HepG2 (cell line): ENCODE results near the gene TRIM25. TPM values are rescaled to one million over a fixed set of nuclear protein-coding genes. Genes with fewer than 3 reads are reported as not detected.

Experiments used
- ATAC-seq: fragments of 200-7000 bp; cut with Tn5 transposase; 3 replicates; pipeline ENCODE4 v1.9.1; 2020; ENCODE audit warnings: mild to moderate bottlenecking, moderate library complexity
- BruUV-seq: library from RNA; stranded (reverse); fragments of 400-500 nt; replicated peaks from 2 replicates; lab custom pipeline; 2021; lab: Mats Ljungman, UMichigan
- CTCF ChIA-PET: fragments of 300-600 bp; formaldehyde crosslinking; extraction: SDS; loops from one replicate; lab custom pipeline; 2021; ENCODE audit warnings: low total read pairs, inconsistent platforms, low intra/inter-chr PET ratio; lab: Yijun Ruan, JAX
- POLR2A ChIA-PET: fragments of 350-600 bp; sonication (Branson Sonifier 250); formaldehyde crosslinking; loops from one replicate; lab custom pipeline; 2020; ENCODE audit warnings: antibody characterized with exemption, inconsistent platforms; lab: Yijun Ruan, JAX
- DNase-seq: peaks from one replicate; pipeline ENCODE4 v3.0.0-alpha.2; 2015; ENCODE audit warnings: low spot score
- FAIRE-seq: peaks from 3 replicates; lab custom pipeline; 2011; peaks lifted over from hg19 to GRCh38; lab: Jason Lieb, UNC
- H2AFZ ChIP-seq: one replicate; pipeline ENCODE4 v1.6.1; 2011; ENCODE audit warnings: low read length, inconsistent platforms
- H3K27ac ChIP-seq: fragments of 300-600 bp; 3 replicates; pipeline ENCODE4 v1.8.0; 2011; ENCODE audit warnings: mixed run types, mild to moderate bottlenecking, mixed read lengths, low read length, inconsistent platforms; ENCODE audit not compliant: insufficient read depth; ENCODE audit errors: extremely low read length
- H3K27me3 ChIP-seq, 2 experiments: fragments of 200-600 bp in 1 of 2; 2 replicates in 1 of 2; 3 replicates in 1 of 2; pipeline versions ENCODE4 v1.6.0 to v1.8.0; 2011; ENCODE audit warnings: low read length in 2 of 2, mild to moderate bottlenecking in 2 of 2, moderate library complexity in 2 of 2, inconsistent platforms in 1 of 2; ENCODE audit not compliant: insufficient read depth in 2 of 2, control insufficient read depth in 1 of 2
- H3K36me3 ChIP-seq, 2 experiments: fragments of 200-600 bp in 1 of 2; replicated peaks in 1 of 2; 2 replicates in 1 of 2; 3 replicates in 1 of 2; pipeline versions ENCODE4 v1.5.1 to v1.8.0; 2011; ENCODE audit warnings: low read length in 2 of 2, inconsistent platforms in 1 of 2; ENCODE audit not compliant: insufficient read depth in 2 of 2, control insufficient read depth in 1 of 2
- H3K4me1 ChIP-seq: 2 replicates; pipeline ENCODE4 v1.5.1; 2012; ENCODE audit warnings: low read length, inconsistent platforms; ENCODE audit not compliant: insufficient read depth
- H3K4me2 ChIP-seq: 2 replicates; pipeline ENCODE4 v1.6.0; 2011; ENCODE audit warnings: low read depth, low read length, inconsistent platforms
- H3K4me3 ChIP-seq, 3 experiments: fragments of 200-600 bp in 1 of 3; sonication (generic), shearing (Covaris generic) in 1 of 3; replicated peaks in 1 of 3; 2 replicates each; pipeline ENCODE4 v1.5.1; 2011 to 2016; ENCODE audit warnings: low read length in 3 of 3, inconsistent platforms in 2 of 3, low read depth in 2 of 3, mild to moderate bottlenecking in 2 of 3, control low read depth in 1 of 3, mixed read lengths in 1 of 3; ENCODE audit not compliant: insufficient read depth in 1 of 3
- H3K79me2 ChIP-seq: one replicate; pipeline ENCODE4 v1.6.1; 2011; ENCODE audit warnings: low read length, inconsistent platforms; ENCODE audit not compliant: insufficient read depth
- H3K9ac ChIP-seq: 2 replicates; pipeline ENCODE4 v1.6.0; 2011; ENCODE audit warnings: mild to moderate bottlenecking, low read depth, low read length, inconsistent platforms; ENCODE audit not compliant: insufficient read depth
- H3K9me3 ChIP-seq: 2 replicates; pipeline ENCODE4 v1.5.1; 2012; ENCODE audit warnings: mild to moderate bottlenecking, low read length
- H4K20me1 ChIP-seq: 2 replicates; pipeline ENCODE4 v1.6.0; 2011; ENCODE audit warnings: inconsistent platforms, mild to moderate bottlenecking, low read length, moderate library complexity; ENCODE audit not compliant: insufficient read depth
- AGO2 ChIP-seq: fragments of 200-400 bp; formaldehyde crosslinking; optimal IDR thresholded peaks from 2 replicates; pipeline ENCODE3; 2017; ENCODE audit warnings: mild to moderate bottlenecking, low read depth, low read length, moderate library complexity
- HOXA7 ChIP-seq: sonication (generic); formaldehyde crosslinking; IDR thresholded peaks from 2 replicates; pipeline ENCODE4 v1.8.1; 2022; ENCODE audit warnings: mild to moderate bottlenecking, missing genetic modification reagents, moderate library complexity
- RFXANK ChIP-seq: IDR thresholded peaks from 2 replicates; pipeline ENCODE4 v1.6.1; 2016
- ZBTB33 ChIP-seq: sonication (generic); formaldehyde crosslinking; IDR thresholded peaks from 2 replicates; pipeline ENCODE4 v1.4.0; 2020; ENCODE audit warnings: missing genetic modification reagents
- ZBTB39 ChIP-seq: sonication (generic); formaldehyde crosslinking; IDR thresholded peaks from 2 replicates; pipeline ENCODE4 v1.5.0; 2020; ENCODE audit warnings: missing genetic modification reagents
- ZNF263 ChIP-seq: sonication (generic); formaldehyde crosslinking; IDR thresholded peaks from 2 replicates; pipeline ENCODE4 v1.4.0; 2020; ENCODE audit warnings: missing genetic modification reagents
- ZNF570 ChIP-seq: sonication (generic); formaldehyde crosslinking; IDR thresholded peaks from 2 replicates; pipeline ENCODE4 v1.4.0; 2020; ENCODE audit warnings: mild to moderate bottlenecking, missing genetic modification reagents, borderline replicate concordance
- WGBS: methylation state at CpG from one replicate; pipeline ENCODE4 v1.1.6; 2017; ENCODE audit warnings: low lambda C conversion rate; 5-methylcytosine and 5-hydroxymethylcytosine counted together
- in situ Hi-C: cut with HindIII; loops from 2 replicates; pipeline ENCODE4 v1.10.0; 2017; ENCODE audit warnings: low pct_unique_long_range_greater_than_20kb; ENCODE audit not compliant: extremely low pct_ligation_motif_present
- intact Hi-C: fragments of 100-400 bp; cut with micrococcal nuclease; formaldehyde crosslinking; loops from one replicate; pipeline ENCODE4 v1.10.0; 2022; ENCODE audit not compliant: unreplicated experiment
- polyA plus RNA-seq, 8 experiments: library from polyadenylated mRNA; depleted of rRNA in 3 of 8; stranded (reverse) in 7 of 8; unstranded in 1 of 8; fragments of >200 nt; fragmentation: Illumina TruSeq in 4 of 8; extraction: Trizol in 4 of 8; gene quantifications; 2 replicates each; pipeline versions ENCODE4 v1.2.1 to v1.2.3, GENCODE V29; 2011 to 2016; ENCODE audit warnings: low read depth in 4 of 8, missing spikeins in 1 of 8, mixed read lengths in 1 of 8; ENCODE audit not compliant: insufficient read depth in 1 of 8
- total RNA-seq, 5 experiments: library from RNA; depleted of rRNA; stranded (reverse); fragments of >200 nt; fragmentation: Illumina TruSeq; extraction: Trizol; gene quantifications; 2 replicates each; pipeline ENCODE4 v1.2.3, GENCODE V29; 2016; ENCODE audit warnings: low read depth in 1 of 5
- TF ChIP-seq, protein P1 (sequence below): sonication (generic); formaldehyde crosslinking; IDR thresholded peaks from 2 replicates; pipeline ENCODE4 v1.8.0; 2023; ENCODE audit warnings: mild to moderate bottlenecking, missing genetic modification reagents
- TF ChIP-seq, protein P2 (sequence below): sonication (generic); formaldehyde crosslinking; conservative IDR thresholded peaks from 2 replicates; pipeline ENCODE4 v1.4.0; 2020; ENCODE audit warnings: missing genetic modification reagents

Gene TRIM25
- total and polyA plus RNA-seq, 2 of the 13 experiments (the other 11 are each of a cell fraction or from before 2014, with no cell fraction given) = 30.8 to 42.2 TPM

- no peak for ATAC-seq
- CTCF ChIA-PET = no interaction called here
These were observed 14.4 kb downstream of the TRIM25 start for GRCh38 chr17:56899403-56899802.

DNA sequence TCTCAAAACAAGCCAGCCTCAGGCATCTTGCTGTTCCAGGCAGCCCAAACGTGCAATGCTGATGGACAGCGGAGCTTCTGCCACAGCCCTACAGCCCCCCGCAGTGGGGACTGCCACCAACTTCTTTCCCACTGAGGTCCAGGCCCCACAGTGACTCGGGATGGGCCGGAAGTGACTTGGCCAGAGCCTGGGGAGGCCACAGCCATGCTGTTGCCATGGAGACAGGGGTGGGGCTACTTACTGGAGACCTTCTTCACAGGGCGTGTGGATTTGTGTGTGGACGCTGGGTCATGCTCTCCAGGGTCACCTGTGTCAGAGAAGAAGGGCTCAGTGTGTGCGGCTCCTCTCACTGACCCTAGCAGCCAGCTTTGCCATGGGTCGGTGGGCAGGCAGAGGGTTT, 15.0 kb downstream of the TRIM25 start:
- H4K20me1 ChIP-seq = peaks cover 6% of the 10 kb centered on the region; the same call in 1 of the 2 replicates
- in situ Hi-C loops (no loop called here), intact Hi-C loops (loop anchor here (10.0 kb wide), 1 partner anchor 46 kb away; no protein-coding TSS in a partner anchor)
- peaks cover 53 to 94% of the 10 kb centered on the region in 2 experiments for H3K36me3 ChIP-seq
- FAIRE-seq (no peak), DNase-seq (no peak), ATAC-seq (no peak; the same call in 2 of the 3 replicates)
- H3K27me3 ChIP-seq = no peaks in the 10 kb centered on the region
- BruUV-seq = TSS peak; percentile 26
- H2AFZ ChIP-seq = no peak overlapping the region
- no peak overlapping the region for H3K9ac ChIP-seq
- H3K4me3 ChIP-seq = no peak overlapping the region
- no peaks in the 10 kb centered on the region for H3K9me3 ChIP-seq
- no peak overlapping the region for H3K4me2 ChIP-seq
- ChIA-PET CTCF (no interaction called here), POLR2A (interaction anchor here (0.8 to 4.3 kb wide), 2 partner anchors 9 to 14 kb away, joined by 3 to 28 read pairs; partner anchors contain the start of gene TRIM25)
- 96% methylated on average over 8 of the region's 9 CpGs for WGBS
- H3K27ac ChIP-seq = no peak overlapping the region
- H3K4me1 ChIP-seq = peaks cover 13% of the 10 kb centered on the region
- no peaks in the 10 kb centered on the region for H3K79me2 ChIP-seq
- TF ChIP-seq AGO2 = peak; percentile 42
- TF ChIP-seq, protein P1, sequence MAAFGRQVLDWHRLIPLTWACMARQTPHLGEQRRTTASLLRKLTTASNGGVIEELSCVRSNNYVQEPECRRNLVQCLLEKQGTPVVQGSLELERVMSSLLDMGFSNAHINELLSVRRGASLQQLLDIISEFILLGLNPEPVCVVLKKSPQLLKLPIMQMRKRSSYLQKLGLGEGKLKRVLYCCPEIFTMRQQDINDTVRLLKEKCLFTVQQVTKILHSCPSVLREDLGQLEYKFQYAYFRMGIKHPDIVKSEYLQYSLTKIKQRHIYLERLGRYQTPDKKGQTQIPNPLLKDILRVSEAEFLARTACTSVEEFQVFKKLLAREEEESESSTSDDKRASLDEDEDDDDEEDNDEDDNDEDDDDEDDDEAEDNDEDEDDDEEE (CRISPR knock-in tag) = no peak
- TF ChIP-seq HOXA7 (CRISPR knock-in tag) = no peak
- TF ChIP-seq RFXANK = no peak
- TF ChIP-seq, protein P2, sequence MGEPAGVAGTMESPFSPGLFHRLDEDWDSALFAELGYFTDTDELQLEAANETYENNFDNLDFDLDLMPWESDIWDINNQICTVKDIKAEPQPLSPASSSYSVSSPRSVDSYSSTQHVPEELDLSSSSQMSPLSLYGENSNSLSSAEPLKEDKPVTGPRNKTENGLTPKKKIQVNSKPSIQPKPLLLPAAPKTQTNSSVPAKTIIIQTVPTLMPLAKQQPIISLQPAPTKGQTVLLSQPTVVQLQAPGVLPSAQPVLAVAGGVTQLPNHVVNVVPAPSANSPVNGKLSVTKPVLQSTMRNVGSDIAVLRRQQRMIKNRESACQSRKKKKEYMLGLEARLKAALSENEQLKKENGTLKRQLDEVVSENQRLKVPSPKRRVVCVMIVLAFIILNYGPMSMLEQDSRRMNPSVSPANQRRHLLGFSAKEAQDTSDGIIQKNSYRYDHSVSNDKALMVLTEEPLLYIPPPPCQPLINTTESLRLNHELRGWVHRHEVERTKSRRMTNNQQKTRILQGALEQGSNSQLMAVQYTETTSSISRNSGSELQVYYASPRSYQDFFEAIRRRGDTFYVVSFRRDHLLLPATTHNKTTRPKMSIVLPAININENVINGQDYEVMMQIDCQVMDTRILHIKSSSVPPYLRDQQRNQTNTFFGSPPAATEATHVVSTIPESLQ (CRISPR knock-in tag) = no peak
- no peak for TF ChIP-seq ZBTB39 (CRISPR knock-in tag)

More at GRCh38 chr17:56899403-56899802, 14.4 kb downstream of the TRIM25 start:
- intact Hi-C loops = loop anchor here (10.0 kb wide), 1 partner anchor 45 kb away; no protein-coding TSS in a partner anchor
- Histone ChIP-seq H3K9me3 (no peaks in the 10 kb centered on the region), H3K9ac (no peak overlapping the region), H2AFZ (no peak overlapping the region), H3K36me3 (peaks cover 58 to 96% of the 10 kb centered on the region in 2 experiments), H3K4me1 (peaks cover 13% of the 10 kb centered on the region), H3K27me3 (no peaks in the 10 kb centered on the region), H3K79me2 (no peaks in the 10 kb centered on the region)
- 94% methylated on average over 7 of the region's 7 CpGs for WGBS
- POLR2A ChIA-PET = interaction anchor here (0.8 to 4.3 kb wide), 2 partner anchors 9 to 14 kb away, joined by 3 to 28 read pairs; partner anchors contain the start of gene TRIM25
- FAIRE-seq (no peak), DNase-seq (no peak)
- TF ChIP-seq ZNF263 (peak; percentile 48), ZNF570 (CRISPR knock-in tag) (no peak), ZBTB33 (CRISPR knock-in tag) (peak; percentile 23; the same call in 1 of the 2 replicates)
- TF ChIP-seq, all 625 proteins: peak for 2
- Histone ChIP-seq H3K4me3 (no peak overlapping the region), H3K27ac (no peak overlapping the region), H4K20me1 (peaks cover 6% of the 10 kb centered on the region; the same call in 1 of the 2 replicates), H3K4me2 (no peak overlapping the region)
- no TSS peak for BruUV-seq
- in situ Hi-C loops = no loop called here
